ENCODE measurements around the gene MUC15.

The MUC15 gene

DNA sequence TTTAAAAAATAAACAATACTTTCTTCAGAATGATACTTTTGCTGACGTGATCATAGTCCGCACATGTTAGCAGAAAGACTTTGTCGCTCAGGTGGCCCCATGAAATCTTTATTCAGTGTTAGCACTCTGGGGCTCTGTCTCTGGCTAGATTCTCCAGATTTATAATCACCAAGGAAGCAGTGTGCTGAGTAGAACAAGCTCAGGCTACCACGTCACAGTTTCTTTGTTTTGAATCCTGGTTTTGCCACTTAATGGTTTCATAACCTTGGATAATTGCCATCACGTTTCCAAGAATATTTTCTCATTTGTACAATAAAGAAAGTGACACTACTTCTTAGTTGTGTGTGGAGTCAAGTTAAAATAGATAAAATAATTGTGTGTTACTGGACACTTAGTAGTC is 3.9 kb upstream of the MUC15 start:
- no peak for DNase-seq (ENCODE audit: low read depth in 2 of 2)

DNA sequence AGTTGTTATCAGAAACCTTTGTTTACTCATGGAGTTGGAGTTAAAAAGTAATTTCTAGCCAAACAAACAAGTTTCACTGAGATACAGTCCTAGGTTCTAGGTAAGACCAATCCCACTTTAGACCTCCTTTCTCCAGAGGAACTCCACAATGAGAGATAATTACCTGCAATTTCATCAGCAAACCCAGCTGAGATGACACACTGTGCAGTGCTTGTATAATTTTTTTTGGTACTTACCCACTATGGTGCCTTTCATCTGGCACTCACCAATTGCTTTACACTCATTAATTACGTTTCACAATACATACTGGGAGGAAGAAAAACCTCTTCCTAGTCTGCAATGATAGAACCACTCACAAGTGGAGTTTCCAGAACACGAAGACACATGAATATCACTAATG is 1.8 kb upstream of the MUC15 start:
- no peak for DNase-seq (ENCODE audit: low read depth in 2 of 2)

DNA sequence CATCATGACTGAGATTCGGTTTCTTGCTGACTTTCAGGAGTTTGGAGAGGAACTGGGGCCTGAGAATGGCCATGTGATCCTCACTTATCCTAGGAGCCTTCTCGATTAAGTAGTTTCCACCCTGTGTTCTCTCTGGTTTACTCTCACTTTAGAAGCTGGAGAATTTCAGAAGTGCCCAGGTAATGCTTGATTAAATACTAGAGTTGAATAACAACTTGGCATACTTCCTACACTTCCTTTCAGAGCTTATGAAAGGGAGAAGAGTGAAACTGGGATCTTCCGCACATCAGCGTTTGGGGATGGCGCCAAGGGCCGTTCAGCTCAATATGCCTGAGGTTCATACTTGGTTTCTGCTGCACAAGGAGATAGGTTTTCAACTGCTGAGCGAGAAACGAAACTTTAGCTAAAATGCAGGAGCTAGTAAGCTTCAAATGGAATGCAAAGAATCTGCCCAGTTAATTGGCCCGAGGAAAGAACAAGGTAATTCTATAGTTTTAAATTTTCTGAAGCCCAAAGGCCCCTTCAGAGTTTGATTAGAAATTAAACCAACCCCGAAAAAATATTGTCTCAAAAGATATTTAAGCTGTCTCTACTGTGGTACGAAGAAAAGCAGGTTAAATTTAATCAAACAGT is 823 bp upstream of the MUC15 start:
- DNase-seq (ENCODE audit: low read depth in 2 of 2): no peak

GRCh38 chr11:26569646-26570045 is 2.4 kb downstream of the MUC15 start:
- DNase-seq (ENCODE audit: low read depth in 2 of 2): no peak

DNA sequence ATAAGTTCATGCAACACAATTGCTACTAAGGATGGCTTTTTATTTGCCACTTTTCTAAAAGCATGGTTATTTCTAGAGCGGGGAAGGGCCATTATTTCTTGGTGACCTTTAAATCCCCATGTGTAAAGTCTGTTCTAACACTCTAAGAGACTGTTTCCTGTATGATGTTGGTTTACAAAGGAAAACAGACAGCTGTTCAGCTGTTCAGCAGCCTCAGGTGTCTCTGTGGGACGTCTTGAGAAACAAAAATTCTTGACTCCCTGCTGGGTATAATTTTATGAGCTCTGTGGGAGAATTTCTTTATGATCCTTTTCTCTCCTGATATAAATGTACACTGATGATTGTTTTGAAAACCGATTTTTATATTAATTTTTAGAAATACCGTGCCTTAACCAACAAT is 13.9 kb downstream of the MUC15 start:
- no peak for DNase-seq (ENCODE audit: low read depth in 2 of 2)

- DNase-seq (ENCODE audit: low read depth in 2 of 2): no peak
Measured at GRCh38 chr11:26557666-26558065, 14.4 kb downstream of the MUC15 start.

DNA sequence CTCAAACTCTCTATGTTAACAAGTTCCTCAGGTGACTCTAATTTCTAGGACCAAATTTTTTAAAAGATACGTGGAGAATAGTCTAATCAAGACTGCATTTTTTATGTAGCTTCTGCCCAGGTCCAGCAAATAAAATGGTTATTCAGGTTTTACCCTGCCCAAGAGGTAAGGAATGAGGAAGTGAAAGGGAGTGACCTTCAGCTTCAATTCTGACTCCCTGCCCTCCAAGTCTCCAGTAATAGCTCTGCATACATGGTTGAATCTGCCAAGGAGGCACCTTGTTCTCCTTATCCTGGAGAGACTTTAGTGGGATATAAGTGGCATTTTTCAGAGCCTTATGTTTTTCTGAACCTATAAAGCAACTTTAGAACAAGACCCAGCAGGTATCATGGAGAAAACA is 15.5 kb downstream of the MUC15 start:
- DNase-seq (ENCODE audit: low read depth in 2 of 2): no peak

DNA sequence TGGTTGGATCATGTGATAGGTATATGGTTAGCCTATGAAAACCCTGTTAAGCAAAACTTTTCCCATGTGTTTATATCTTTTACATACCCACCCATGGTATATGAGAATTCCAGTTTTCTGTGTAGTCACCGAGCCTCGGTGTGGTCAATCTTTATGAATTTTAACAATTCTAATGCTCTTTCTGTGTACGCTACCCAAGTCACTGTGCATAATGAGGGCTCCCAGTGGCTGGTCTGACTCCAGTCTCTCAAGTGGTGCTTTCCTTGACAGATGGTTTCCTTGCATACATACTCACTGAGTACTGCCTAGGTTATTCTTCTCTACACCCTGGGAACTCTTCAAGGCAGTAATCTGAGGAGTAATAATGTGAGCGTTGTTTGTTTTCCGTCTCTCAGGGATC is 17.6 kb downstream of the MUC15 start:
- DNase-seq (ENCODE audit: low read depth in 2 of 2): no peak

DNA sequence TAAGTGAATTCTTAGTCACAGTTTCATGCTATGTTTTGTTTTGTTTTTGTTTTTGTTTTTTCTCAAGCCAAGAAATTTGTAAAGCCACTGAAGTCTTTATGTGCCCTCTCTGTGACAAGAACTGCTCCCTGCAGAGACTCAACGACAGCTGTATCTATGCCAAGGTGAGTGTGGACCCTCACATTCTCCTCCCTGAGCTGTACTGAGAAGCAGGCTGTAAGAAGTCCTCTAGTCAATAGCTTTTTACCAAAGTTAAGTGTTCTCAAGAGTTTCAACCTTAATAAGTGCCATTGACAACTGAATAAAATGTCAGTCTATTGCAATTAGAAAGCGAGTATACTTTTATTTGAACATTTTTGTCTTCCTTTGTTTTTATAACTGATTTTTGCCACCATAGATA is 18.9 kb downstream of the MUC15 start:
- no peak for DNase-seq (ENCODE audit: low read depth in 2 of 2)

- DNase-seq (ENCODE audit: low read depth in 2 of 2): no peak
Measured at GRCh38 chr11:26551186-26551801, 20.8 kb downstream of the MUC15 start.

DNA sequence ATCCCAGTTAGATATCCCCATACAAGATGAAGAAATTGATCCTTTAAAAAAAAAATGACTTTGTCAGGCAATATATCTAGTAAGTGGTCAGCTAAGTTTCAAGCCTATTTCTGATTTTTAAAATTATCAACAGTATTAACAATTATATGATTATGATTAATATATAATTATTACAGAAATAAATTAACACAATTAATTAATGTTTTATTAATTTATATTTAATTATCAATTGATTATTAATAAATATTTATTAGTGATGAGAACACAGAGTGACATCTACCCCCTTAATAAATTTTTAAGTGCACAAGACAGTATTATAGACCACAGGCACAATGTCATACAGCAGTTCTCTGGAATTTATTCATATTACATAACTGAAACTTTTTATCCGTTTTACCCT is 22.0 kb downstream of the MUC15 start:
- DNase-seq (ENCODE audit: low read depth in 2 of 2): no peak

GRCh38 chr11:26549176-26549575 is 22.9 kb downstream of the MUC15 start:
- no peak for DNase-seq (ENCODE audit: low read depth in 2 of 2)

- DNase-seq (ENCODE audit: low read depth in 2 of 2): no peak
Measured at GRCh38 chr11:26541870-26542269, 30.2 kb downstream of the MUC15 start.

- no peak for DNase-seq (ENCODE audit: low read depth in 2 of 2)
Measured at GRCh38 chr11:26539517-26539916, 32.5 kb downstream of the MUC15 start.

GRCh38 chr11:26537341-26537740 is 34.7 kb downstream of the MUC15 start:
- DNase-seq (ENCODE audit: low read depth in 2 of 2): no peak

GRCh38 chr11:26527685-26528084 is 44.4 kb downstream of the MUC15 start:
- DNase-seq (ENCODE audit: low read depth in 2 of 2): no peak

GRCh38 chr11:26522912-26523610 is 49.0 kb downstream of the MUC15 start:
- no peak for DNase-seq (ENCODE audit: low read depth in 2 of 2)

- DNase-seq (ENCODE audit: low read depth in 2 of 2): no peak
Measured at GRCh38 chr11:26519469-26519868, 52.6 kb downstream of the MUC15 start.

DNA sequence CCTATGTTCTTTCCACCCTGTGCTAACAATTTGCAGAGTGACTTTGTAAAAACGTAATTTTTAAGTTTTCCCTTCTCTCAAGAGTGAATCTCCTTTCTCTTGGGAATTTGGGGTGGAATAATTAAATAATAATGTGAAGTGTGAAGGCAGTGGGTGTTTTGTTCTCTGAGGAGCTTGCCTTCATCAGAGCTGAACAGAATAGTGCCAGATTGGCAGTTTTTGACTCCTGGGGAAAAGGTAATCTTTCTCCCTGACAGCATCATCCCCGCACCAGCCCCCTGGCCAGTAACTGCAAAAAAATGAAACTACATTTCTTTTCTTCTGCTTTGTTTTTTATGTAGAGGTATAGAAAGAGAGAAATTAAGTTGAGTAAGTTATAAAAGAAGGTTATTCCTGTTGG is 59.9 kb downstream of the MUC15 start:
- DNase-seq (ENCODE audit: low read depth in 2 of 2): no peak

- no peak for DNase-seq (ENCODE audit: low read depth in 2 of 2)
Measured at GRCh38 chr11:26510756-26511155, 61.3 kb downstream of the MUC15 start.

DNA sequence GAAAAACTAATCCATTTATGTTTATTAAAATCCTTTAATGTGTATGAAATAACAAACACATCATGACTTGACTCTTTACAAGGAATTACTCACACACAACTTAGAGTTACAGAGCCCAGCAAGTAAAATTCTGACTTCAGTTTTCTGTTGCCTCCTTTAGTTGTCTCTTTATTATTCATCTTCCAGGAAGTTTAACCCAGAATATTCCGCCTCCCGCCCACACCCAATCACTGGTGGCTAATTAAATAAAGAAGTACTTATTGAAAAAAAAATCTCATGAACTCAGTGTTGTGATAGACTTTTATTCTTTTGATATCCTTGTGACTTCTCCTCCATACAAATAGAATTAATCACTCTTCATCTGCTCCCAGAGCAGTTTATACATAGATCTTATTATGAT is 61.9 kb downstream of the MUC15 start:
- DNase-seq (ENCODE audit: low read depth in 2 of 2): no peak

Measured in stimulated activated CD8-positive, alpha-beta memory T cell treated with anti-CD3 and anti-CD28 coated beads, Interleukin-2, amount 100 ng/mL, for 48 hours (primary cell).